ENCODE results near the gene MCF2L2.
"Not testable (repeated sequence)": the region's sequence is repeated elsewhere in the genome, so short reads cannot be mapped to it uniquely, and the experiment has no call there.

Gene MCF2L2

DNA sequence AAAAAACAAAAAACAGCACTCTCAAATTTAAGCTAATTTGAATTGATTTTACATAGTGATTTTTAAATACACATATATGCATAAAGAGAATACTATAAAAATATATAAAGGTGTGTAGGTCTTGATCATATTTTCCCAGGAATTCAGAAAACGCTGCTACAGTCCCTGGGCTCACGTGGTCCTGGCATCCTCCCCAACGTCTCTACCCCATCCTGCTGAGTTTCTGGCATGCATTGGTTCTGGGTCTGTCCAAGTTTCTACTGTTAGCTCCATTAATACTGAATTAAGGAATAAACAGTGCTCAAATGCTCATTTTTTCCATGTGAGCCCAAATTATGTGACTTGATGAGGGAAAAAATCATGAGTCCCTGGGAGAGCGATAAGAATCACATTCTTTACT lies 233.2 kb downstream of the MCF2L2 start:
- no peak for DNase-seq

GRCh38 chr3:183193762-183194689 lies 234.4 kb downstream of the MCF2L2 start:
- peak; percentile 95 to 99 for DNase-seq

- peak; percentile 71 to 89 for DNase-seq
Measured at GRCh38 chr3:183192650-183193300, 235.6 kb downstream of the MCF2L2 start.

DNA sequence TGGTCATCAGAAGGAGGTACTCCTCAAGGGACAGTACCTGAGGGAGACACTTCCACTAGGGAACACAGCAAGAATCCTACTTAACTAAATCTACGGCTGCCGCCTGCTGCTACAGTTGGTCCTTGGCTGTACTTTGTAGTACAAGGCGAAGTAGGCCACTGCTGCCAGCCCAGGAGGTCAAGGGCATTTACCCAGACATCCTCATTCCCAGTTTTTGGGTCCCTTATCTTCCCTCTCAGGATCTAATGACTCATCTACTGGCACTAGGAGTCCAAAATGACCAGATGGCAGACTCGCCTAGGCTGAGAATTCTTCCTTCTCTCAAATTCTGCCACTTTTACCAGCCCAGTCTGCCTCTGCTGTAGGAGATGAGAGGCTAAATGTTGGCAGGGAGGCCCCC lies 238.8 kb downstream of the MCF2L2 start:
- no peak for DNase-seq

- peak; percentile 28 to 54 for DNase-seq
Measured at GRCh38 chr3:183188895-183189462, 239.4 kb downstream of the MCF2L2 start.

DNA sequence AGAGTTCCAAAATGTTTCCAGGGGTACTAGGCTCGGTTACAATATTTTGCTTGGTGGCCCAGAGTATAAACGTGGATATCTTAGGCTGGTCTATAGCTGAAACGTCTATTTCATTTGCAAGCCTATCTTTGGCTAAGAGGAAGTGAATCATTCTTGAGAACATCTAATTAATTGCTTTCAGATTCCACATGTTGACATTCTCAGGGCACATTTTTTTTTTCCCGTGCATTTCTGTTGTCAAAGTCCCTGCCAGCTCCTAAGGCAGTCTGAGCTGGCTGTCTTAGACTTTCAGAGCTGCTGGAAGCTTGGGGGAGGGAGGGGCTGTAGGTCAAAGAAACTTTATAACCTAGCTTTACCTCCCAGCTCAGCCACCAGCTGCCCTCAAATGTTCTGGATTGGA lies 242.7 kb downstream of the MCF2L2 start:
- DNase-seq, result no peak

- no peak for DNase-seq
Measured at GRCh38 chr3:183182732-183183610, 245.4 kb downstream of the MCF2L2 start.

GRCh38 chr3:183182073-183182472 lies 246.3 kb downstream of the MCF2L2 start:
- peak in 1 of 2 experiments; percentile 61 for DNase-seq

GRCh38 chr3:183181606-183182005 lies 246.8 kb downstream of the MCF2L2 start:
- DNase-seq, result peak; percentile 44 to 70

DNA sequence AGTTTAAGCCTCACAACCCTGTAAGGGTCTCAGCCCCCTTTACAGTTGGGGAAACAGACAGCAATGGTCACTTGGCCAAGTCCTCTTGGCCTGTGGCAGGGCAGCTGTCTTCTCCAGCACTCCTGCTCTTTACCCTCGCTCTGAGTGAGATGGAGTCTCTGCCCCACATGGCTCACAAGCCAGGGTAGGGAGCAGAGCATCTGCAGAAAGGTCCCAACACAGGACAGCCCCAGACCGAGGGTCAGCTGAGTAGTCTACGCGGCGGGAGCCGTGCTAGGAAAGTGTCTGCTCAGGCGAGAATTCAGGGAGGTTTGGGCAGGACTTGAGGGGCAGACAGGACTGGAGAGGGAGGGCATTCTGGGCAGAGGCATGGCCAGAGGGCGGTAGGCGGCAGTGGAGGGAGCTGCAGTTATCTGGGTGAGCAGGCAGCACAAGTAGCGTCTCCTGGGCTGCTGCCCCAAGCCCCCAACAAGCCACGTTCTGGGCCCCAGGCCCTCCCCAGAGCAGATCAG lies 247.6 kb downstream of the MCF2L2 start:
- DNase-seq, result no peak

GRCh38 chr3:183180110-183180783 lies 248.2 kb downstream of the MCF2L2 start:
- DNase-seq, result no peak

- not testable (repeated sequence) for DNase-seq
Measured at GRCh38 chr3:183179550-183179908, 248.9 kb downstream of the MCF2L2 start.

DNA sequence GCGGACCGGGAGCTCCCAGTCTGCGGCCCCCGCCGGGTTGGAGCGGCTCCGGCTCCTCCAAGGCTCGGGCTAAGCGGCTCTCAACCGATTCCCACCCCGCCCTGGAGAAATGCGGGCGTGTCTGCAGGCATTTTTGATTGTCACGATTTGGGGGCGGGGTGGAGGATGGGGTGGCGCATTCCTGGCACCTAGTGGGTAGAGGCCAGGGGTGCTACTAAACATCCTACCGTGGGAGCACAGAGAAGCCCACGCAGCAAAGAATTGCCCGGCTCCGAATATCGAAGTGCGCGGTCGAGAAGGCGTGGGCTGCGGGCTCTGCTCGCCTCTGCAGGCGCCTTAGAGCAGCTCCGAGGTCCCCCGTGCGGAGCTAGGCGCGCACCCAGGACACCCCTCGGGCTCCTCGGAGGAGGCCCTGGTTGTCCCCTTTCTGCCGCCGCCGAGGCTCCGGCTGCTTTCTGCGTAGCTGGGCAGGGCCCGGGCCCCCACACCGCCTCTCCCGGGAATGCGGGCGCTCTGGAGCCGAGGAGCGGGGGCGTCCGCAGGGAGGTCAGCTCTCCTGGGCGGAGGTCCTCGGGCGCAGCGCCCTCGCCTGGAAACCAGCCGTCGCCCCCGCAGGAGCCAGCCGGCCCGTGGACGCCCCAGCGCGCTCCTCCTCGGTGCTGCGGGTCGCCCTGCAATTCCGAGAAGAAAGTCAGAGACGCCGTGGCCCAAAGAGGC lies 249.4 kb downstream of the MCF2L2 start:
- no peak for DNase-seq

DNA sequence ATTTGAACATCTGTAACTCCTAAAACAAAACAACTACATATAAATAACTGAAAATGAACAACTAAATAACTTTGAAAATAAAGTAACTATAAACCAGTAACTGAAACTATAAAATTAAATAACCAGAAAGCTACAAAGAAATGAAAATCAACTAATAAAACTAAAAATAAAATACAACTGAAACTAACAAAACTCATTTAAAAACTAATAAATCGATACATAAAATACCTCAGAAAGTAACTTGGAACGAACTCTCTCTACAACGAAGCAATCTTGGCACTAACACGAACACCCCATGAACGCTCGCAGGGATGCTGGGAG lies 249.9 kb downstream of the MCF2L2 start:
- no peak for DNase-seq

DNA sequence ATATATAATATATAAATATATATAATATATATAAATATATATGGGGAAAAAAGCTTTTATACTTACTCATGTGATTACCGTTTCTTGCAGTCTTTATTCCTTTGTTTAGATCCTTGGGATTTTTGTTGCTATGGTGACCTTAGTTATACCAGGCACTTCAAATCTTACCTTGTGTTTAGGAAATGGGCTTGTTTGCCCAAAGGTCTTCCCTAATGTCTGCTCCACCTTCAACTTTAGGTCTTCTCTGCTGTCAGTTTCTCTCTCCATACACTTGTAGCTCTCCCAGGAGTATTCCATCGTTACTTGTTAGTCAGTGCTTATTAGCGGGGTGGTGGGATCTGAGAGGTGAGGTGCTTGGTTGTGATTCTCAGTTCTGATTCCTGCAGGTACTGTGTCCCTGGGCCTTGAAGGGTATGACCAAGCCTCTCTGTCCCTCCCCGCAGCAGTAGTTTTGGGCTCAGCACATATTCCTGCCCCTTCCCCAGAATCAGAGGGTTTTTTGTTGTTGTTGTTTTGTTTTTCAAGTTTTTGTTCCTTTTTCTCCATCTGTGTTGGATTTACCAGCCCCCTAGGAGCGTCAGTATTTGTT lies 256.3 kb downstream of the MCF2L2 start:
- peak in 1 of 2 experiments; percentile 52 for DNase-seq

DNA sequence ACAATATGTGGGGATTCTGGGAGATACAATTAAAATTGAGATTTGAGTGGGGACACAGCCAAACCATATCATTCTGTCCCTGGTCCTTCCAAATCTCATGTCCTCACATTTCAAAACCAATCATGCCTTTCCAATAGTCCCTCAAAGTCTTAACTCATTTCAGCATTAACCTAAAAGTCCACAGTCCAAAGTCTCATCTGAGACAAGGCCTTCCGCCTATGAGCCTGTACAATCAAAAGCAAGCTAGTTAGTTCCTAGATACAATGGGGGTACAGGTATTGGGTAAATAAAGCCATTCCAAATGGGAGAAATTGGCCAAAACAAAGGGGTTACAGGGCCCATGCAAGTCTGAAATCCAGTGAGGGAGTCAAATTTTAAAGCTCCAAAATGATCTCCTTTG lies 260.4 kb downstream of the MCF2L2 start:
- not testable (repeated sequence) for DNase-seq

GRCh38 chr3:183163563-183163962 lies 264.9 kb downstream of the MCF2L2 start:
- no peak for DNase-seq

DNA sequence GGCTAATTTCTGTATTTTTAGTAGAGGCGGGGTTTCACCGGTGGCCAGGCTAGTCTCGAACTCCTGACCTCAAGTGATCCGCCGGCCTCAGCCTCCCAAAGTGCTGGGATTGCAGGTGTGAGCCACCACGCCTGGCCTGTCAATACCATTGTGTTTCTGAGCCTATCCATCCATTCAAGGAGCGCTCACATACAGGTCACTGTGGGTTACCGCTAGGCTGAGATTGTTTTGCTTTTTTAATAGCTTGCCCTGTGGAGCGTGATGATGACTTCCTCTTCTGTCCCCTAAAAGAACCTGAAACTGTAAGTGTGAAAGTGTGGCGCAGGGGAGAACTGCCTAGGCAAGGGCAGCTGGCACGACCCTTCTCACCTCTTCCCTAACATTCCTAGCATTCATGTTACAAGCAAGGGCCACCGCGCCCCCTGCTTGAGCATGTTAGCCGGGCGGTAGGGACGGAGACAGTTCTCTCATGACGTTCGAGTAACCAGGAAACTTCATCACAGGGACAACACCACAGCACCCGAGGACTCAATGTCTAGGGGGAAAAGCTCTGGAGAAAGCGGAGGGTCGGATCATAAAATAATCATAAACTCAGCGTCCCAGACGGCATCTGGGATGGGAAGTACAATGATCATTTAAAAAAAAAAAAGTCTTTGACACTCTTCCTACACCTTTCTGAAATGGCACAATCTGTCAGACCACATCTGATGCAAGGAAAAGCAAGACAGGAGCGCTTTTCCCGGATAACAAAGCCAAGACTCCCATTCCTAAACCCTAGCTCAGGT lies 266.7 kb downstream of the MCF2L2 start:
- no peak for DNase-seq

DNA sequence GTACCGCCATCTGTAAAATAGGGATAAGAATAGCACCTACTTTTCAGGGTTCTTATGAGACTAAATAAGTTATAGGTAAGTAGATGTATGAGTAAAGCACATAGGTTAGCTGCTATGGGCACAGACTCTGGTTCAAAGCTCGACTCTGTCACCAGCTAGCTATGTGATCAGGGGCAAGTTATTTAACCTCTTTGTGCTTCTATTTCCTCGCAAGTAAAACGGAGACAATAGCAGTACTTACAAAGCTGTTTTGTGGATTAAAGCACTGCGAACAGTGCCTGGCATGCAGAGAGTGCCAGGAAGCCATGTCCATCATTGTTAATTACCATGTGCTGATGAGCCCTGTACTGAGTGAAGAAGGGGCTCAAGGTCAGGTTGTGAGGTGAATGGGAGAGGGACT lies 267.8 kb downstream of the MCF2L2 start:
- no peak for DNase-seq

- no peak for DNase-seq
Measured at GRCh38 chr3:183159333-183159732, 269.1 kb downstream of the MCF2L2 start.
